Left lobe of liver (tissue), 2 donors: ENCODE measurements around the gene ZNF516. TPM values are rescaled to one million over a fixed set of nuclear protein-coding genes. Genes with fewer than 3 reads are reported as not detected.

Experiments
- ATAC-seq: fragments of 200-7000 bp; cut with Tn5 transposase; one replicate; pipeline ENCODE4 v1.9.1; 2020; ENCODE audit warnings: mild to moderate bottlenecking, moderate library complexity
- DNase-seq: peaks from one replicate; pipeline ENCODE4 v3.0.0-alpha.2; 2020; ENCODE audit warnings: low spot score
- total RNA-seq: library from RNA; stranded (reverse); gene quantifications from one replicate; pipeline ENCODE4 v1.2.1, GENCODE V29; 2021
- donor health status: DM: no; HTN: no; CAD: no; lungs with moderate emphysema.
- donor health status: DM: no; HTN: yes; CAD: no.

Gene ZNF516
- total RNA-seq, 1 donor from 2014 or later, result 16.2 TPM

DNA sequence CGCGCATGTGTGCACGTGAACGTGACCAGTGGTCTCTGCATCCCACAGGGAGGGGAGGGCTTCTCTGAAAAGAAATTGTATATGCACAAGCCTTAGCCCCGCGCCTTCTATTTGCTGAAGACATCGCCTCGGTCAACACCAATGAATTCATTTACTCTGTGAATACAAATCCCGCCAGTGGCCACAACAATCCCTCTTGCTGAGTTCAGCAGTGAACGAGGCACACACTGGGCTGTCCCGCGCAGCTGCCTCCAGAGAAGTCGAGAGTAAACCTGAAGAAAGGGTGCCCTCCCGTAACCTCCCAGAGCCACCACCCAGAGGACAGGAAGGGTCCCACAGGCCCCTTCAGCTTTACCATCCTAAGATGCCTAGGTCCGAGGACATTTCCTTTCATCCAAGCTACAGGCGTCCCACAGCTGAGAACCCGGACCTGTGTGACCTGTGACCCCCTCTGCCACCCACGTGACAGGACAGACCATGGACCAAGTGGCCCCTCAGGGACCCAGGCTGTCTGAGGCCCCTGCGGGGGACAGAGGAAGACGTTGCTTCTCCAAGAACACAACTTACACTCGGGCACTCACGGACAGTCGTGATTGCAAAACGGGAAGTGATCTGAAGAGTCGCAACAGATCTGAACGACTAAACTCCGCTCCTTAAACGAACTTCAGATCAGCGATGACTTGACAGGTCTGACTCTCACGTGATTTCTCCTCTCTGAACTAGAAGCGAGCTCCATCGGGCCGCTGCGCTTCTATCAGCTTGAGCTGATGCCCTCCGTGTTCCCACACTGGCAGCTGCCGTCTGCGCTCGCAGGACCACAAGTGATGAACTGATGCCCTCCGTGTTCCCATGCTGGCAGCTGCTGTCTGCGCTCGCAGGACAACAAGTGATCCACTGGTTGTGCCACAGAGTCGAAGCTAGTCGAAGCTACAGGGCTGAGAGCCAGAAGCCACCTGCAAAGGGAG, 92.7 kb downstream of the ZNF516 start:
- no peak for ATAC-seq
- no peak for DNase-seq

DNA sequence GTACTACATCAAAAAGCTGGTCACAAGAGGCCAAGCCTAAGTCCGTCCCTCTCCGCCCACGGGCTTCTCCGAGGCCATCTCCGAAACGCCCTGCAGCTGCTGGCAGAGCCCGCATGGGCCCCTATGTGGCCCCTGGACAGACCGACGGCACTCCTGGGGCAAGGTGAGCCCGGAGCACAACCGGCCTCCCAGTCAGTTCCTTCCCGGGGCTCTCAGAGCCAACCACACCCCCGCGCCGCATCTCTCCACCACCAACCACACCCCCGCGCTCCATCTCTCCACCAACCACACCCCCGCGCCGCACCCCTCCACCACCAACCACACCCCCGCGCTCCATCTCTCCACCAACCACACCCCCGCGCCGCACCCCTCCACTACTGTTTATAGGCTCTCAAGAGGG, 93.5 kb downstream of the ZNF516 start:
- ATAC-seq, result no peak
- peak; percentile 42 for DNase-seq

DNA sequence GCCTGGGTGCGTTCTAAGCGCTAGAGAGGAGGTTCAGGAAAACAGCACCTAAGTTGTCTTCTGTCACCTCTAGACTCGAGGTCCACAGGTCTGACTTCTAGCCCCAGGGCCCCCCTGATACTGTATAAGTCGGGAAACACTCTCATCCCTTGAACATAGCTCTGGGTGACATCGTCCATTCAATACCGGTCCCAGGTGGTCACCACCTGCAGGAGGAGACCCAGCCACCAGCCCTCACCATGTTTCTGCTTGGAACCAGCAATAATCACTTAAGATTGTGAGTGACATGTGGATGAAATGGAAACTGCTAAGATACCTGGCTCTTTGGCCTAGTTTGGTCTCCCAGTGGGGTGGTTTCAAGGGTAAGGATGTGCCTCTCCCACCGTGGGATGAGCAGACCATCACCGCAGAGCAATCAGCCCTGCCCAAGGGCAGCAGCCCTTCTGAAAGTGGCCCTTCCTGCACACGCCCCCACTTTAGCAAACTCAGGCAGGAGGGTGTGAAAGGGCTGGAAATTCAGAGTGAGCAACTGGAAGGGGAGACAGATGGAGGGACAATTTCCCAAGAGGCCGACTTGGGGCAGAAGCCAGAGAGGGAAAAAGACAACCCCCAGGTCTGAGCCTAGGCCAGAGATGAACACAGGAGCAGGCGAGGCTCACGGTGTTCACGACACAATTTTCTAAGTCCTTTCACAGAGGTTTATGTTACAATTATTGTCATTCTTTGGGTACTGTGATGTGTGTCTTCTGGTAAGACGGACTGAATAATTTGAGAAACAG, 95.2 kb downstream of the ZNF516 start:
- ATAC-seq, result no peak

DNA sequence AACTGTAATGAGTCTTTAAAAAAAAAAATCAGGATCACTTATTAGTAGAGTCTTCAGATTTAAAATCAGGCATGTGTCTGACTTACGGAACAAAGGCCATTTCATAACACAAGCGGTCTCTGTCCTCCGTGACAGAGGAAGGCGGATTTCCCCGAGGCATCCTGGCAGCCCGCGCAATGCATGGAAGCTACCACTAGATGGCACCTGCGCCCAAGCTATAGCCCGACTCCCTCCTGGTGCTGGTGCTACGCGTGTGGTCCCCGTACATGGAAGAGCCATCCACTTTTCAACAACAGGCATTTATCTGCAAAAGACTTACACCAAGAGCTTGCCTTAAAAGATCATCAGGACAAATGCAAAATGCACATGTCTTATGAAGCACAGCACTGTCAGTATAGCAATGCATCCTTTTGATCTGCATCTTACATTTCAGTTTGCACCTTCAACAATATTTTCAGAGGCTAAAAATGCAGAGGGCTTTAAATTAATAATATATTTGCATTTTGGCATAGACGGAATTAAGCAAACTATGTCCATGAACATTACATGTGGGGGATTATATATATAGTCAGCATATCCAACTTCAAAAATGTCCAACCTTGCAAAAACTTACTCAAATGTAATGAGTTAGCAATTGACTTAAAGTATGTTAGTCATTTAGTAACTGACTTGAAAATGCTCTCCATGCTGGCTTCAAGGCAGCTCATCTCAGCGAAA, 96.0 kb downstream of the ZNF516 start:
- ATAC-seq (peak; percentile 99), DNase-seq (peak; percentile 83)

More for the DNA sequence above, 95.2 kb downstream of the ZNF516 start:
- DNase-seq, result no peak

DNA sequence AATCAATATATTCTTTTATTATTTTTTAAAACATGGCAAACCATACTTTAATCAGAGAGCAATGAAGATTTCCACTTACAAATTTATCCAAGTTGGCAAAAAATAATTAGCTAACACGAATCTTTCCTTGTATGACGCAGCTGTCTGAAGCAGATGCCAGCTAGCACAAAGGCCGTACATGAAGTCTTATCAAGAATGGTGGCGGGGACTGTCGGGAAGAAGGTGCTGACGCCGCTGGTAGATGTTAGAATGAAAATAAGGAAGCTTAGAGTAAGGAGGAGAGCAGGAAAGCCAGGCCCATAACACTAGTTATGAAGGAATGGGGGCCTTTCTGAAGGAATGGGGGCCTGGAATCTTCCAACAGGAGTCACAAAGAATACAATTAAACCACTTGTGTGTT, 96.7 kb downstream of the ZNF516 start:
- DNase-seq, result peak; percentile 6
- no peak for ATAC-seq

DNA sequence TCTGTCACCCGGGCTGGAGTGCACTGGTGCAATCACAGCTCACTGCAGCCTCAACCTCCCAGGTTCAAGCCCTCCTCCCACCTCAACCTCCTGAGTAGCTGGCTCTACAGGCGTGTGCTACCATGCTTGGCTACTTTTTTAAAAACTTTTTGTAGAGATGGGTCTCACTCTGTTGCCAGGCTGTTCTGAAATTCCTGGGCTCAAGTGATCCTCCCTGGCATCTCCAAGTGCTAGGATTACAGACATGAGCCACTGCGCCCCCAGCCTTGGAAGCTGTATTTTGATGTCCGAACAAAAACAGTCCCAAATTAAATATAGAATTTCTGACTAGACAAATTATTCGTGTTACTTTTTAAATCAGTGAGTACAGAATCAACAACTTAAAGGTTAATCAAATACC, 97.4 kb downstream of the ZNF516 start:
- no peak for ATAC-seq
- peak; percentile 8 for DNase-seq

DNA sequence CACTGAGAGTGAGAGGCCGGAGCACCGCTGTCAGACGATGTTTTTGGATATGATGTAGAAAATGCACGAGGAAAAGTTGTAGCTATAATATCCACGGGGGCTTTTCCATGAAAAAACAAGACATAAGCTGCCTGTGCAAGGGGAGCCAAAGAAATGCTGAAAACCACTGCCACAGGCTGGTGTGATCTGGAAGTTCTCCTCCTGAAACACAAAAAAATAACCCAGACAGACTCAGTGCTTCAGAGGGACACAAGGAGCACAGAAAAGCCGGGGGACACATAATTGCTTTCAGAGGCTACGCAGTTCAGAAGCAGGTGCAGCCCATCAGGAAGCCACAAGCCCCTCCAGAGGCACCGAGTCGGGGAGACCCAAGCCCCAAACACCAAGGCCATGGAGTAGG, 98.2 kb downstream of the ZNF516 start:
- DNase-seq (peak; percentile 7), ATAC-seq (no peak)

DNA sequence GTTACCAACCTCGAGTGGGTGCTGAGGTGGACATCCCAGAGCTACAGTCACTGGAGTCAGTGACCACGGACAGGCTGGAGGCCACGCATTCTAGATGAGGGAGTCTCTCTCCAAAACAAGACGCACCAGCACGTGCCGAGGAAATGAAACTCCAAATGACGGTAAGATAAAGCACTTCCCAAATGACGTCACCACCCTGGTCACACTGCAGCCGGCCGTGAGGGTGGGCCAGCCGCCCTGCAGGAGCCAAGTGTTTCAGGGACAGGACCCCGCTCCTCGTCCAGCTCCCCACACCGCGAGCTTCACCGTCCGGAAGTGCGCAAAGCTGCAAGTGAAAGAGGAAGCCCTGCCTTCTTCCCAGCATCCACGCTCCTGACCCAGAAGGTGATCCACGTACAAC, 99.4 kb downstream of the ZNF516 start:
- DNase-seq (peak; percentile 41), ATAC-seq (no peak)

DNA sequence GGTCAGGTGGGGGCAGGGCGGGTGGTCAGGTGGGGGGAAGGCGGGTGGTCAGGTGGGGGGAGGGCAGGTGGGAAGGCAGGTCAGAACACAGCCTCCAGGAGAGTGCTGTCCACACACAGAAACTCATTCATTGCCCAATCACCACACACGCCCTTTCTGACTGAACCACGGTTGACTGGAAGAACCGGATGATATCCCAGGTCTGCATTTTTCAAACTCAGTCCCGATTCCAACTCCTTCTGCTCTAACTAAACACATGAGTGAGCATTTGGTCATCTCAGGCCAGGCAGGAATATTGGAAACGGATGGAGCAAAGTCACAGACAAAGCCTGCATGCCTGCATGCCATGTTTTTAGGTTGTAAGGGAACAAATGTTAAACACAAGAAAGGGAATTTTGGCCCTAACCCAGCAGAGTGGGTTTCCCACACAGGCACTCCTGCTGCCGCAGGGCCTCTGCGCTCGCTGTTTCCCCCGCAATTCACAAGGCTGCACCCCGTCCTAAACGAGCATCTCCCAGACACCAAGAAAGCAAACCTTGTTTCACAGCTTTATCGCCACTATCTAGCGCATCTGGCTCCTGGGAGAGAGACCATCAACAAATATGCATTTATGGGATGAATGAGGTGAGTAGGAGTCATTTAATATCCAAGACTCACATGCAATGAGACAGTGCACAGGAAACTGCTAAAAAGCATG, 100.1 kb downstream of the ZNF516 start:
- DNase-seq, result no peak
- no peak for ATAC-seq

DNA sequence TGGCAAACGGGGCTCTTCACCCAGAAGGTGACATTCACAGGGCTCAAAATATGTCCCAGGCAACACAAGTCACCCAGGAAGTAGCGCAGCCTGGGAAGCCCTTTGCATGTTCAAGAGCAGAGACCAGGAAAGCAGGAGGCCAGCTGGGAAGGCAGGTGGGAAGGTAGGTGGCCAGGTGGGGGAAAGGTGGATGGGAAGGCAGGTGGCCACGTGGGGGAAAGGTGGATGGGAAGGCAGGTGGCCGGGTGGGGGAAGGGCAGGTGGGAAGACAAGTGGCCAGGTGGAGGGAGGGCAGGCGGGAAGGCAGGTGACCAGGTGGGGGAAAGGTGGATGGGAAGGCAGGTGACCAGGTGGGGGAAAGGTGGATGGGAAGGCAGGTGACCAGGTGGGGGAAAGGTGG, 102.7 kb downstream of the ZNF516 start:
- ATAC-seq (no peak), DNase-seq (peak; percentile 35)

DNA sequence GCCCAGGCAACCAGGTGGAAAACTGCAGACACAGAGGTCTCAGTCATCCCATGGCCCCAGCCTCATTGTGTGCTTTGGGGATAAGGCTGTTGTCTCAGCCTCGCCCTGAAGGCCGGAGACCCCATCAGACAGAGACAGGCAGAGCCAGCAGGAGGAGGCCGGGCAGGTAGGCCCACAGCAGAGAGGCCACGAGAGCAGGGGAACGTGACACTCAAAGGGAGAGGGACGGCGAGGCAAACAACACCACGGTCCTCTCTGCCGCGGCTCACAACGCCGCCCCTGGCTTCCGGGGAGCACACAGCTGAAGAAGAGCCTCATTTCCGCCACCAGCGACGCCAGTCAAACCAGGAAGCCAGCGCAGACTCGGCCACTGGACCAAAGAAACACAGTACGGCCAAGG, 103.3 kb downstream of the ZNF516 start:
- DNase-seq (peak; percentile 37), ATAC-seq (no peak)

DNA sequence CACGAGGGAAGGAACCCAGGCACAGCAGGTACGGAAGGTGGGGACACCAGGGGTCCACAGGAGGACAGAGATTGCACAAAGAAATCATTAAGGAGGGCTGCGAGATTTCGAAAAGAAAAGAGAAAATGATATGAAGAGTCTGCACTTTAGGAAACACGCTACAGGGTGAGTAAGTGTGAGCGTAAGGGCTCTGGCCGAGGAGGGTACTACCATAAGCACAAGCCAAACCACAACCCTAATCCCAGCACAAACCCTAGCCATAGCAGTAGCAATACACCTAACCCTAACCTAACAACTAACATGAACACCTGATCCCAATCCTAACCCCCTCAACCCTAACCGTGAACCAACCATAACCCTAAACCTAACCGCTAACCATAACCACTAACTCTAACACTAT, 104.0 kb downstream of the ZNF516 start:
- DNase-seq, result peak; percentile 41

DNA sequence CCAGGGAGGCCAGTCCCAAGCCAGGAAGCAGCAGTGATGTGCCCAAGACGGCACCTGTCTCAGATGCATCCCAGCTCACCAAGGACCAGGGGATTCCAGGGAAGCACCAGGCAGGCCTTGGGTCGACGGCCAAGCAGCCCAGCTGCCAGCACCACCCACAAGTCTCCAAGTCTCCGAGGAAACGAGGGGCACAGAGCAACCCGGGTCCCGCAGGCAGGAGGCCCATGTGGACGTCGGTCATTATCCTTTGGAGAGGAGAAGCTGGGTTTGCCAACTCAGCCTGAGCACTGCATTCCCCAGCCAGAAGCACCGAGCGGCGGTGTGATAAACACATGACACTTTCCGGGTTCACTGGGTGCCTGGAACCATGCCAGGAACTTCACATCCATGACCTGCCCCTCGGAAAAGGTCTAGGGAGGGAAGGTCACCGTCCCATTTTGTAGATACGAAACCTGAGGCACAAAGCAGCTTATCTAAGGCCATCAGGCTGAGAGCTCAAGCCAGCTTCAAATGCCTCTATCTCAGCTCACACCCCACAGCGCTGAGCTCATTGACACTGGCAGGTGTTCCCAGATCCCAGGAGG, 104.5 kb downstream of the ZNF516 start:
- DNase-seq, result peak; percentile 53
- ATAC-seq, result peak; percentile 71

More for the DNA sequence above, 104.0 kb downstream of the ZNF516 start:
- peak; percentile 9 for ATAC-seq

DNA sequence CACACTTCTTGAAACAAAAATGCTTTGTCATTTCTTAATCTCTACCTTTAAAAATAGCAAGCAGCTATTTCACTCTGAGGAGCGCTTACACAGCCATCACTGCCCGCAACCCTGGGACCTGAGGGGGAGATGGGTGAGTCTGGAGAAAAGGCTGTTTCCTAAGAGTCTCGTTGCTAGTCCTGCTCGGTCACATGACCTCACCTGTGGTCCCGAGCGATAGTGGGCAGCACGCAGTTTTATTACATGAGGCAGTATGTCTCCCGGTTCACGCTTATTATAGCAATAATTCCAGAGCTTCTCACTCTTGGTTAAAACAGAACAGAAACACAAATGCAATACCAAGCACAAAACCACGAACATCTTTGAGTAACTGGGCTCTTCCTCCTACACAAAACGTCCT, 105.3 kb downstream of the ZNF516 start:
- no peak for ATAC-seq
- peak; percentile 22 for DNase-seq

DNA sequence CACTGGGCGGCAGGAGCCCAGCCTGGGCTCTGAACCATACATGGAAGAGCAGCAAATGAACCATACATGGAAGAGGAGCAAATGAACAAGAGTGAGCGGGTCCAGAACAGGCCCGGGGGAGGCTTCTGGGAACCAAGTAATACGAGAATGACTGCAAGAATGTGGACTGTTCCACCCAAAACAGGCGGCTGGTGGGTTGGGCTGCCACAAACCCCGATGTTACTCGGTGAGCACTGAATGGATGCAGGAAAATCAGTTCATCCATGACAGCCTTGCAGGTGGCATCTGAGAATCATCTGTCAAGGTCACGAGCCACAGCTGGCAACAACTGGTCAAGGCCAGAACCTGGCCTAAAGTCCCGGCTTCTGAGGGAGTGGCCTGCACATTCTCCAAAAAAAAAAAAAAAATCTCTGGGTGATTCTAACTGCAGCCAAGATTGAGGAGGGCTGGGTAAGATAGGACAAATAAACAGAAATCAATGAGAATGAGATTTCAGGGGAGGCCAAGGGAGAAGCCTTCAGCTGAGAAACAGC, 106.1 kb downstream of the ZNF516 start:
- peak; percentile 24 for DNase-seq
- no peak for ATAC-seq

DNA sequence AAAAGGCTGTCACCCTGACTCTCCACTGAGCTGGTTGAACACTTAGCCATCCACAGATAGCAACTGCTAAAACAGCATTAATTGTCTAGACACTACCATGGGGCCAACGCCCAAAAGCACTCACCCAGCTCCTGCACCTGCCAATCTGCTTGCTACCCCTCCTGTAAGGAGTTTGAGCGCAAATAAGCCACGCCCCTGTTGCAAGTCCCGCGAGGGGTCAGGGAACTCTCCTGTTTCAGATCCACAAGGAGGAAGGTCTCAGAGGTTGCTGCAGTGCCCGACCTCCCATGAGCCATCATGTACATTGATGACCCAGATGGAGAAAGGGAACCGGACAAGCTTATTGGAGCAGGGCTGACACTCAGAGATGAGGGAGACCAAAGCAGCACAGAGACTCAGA, 106.8 kb downstream of the ZNF516 start:
- ATAC-seq, result no peak
- no peak for DNase-seq

DNA sequence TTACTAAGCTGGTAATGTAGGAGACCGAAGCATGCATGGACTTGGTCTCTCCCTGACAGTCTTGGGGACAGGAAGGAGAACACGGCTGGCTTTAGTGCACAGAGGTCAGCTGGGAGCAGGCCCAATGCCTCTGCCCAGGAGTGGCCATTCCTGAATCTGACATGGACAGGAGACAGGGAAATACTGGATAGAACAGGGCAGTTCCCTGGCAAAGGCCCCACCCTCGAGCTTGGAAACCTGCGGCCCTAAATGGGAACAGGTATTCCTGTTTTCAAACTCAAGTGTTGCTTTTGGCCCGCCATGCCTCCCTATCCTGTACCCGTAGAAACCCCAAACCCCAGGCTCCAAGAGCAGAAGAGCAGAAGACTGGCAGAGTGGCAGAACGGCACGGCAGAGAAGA, 107.4 kb downstream of the ZNF516 start:
- DNase-seq (no peak), ATAC-seq (no peak)

DNA sequence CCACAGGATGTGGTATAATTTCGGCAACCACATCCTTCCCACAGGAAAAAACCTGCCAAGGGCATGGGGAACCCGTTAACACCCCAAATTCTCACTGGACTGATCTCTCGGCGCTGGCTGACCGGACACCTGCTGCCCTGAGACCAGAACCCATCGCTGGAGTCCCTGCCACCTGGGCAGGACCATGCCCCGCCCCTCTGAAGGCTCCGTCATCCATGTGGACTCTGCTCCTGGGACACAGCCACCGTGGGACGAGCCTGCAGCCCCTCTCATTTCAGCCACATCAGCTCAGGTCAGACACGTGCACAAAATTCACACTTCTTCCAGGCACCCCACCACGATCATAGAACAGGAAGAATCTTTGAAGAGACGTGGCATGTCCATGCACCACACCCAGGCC, 108.2 kb downstream of the ZNF516 start:
- DNase-seq (no peak), ATAC-seq (no peak)

DNA sequence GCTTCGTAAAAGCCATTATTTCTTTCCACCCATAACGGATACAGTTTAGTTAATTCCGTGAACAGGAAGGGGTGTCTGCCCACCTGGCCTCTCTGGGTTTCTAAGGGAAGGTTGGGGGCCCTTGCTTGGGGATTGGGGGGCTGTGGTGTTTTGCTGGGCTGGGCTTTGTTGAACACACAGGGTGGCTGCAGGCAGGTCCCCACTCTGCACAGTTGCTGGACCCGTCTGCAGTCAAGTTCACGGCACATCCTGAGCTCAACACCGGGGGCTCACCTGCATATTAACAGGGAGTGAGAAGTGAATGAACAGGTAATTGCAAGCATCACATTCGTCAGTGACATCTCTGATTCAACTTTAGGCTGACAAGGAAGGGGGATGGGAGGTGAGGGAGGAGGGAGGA, 109.0 kb downstream of the ZNF516 start:
- ATAC-seq (no peak), DNase-seq (no peak)

DNA sequence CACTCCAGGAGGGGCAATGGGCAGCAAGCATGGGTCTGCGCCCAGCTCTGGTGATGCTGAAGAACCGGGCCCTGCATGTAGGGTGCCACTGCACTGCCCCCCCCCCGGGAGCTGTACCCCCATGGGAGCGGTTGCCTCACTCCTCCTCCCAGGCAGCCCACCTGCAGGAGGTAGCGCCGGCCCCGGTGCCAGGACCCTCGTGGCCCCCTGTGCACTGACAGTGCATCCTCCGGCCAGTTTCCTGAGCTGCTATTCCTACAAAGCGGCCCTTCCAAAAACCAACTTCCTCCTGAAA, 109.4 kb downstream of the ZNF516 start:
- ATAC-seq (no peak), DNase-seq (peak; percentile 30)
